Nephron progenitor cell (in vitro differentiated cells): Measurements from ENCODE around the gene LGALS3BP.
"Not testable (repeated sequence)": the region's sequence is repeated elsewhere in the genome, so short reads cannot be mapped to it uniquely, and the experiment has no call there.

Experiments
- DNase-seq: peaks from one replicate; pipeline ENCODE4 v3.0.0; 2021
- H3K27ac Mint-ChIP-seq: 2 replicates; pipeline ENCODE4 v1.8.0; 2021; ENCODE audit warnings: mild to moderate bottlenecking, moderate library complexity, mixed read lengths
- H3K27me3 Mint-ChIP-seq: 2 replicates; pipeline ENCODE4 v1.8.0; 2021; ENCODE audit warnings: mild to moderate bottlenecking, low read depth, mixed read lengths; ENCODE audit not compliant: poor library complexity
- H3K36me3 Mint-ChIP-seq: 2 replicates; pipeline ENCODE4 v1.8.0; 2021; ENCODE audit warnings: low read depth, mixed read lengths
- H3K4me1 Mint-ChIP-seq: 2 replicates; pipeline ENCODE4 v1.8.0; 2021; ENCODE audit warnings: mixed read lengths
- H3K4me3 Mint-ChIP-seq: 2 replicates; pipeline ENCODE4 v1.8.0; 2021; ENCODE audit warnings: mild to moderate bottlenecking, moderate library complexity, mixed read lengths
- H3K9me3 Mint-ChIP-seq: 2 replicates; pipeline ENCODE4 v1.8.0; 2021; ENCODE audit warnings: mild to moderate bottlenecking, moderate library complexity, mixed read lengths
- CTCF ChIP-seq: fragments of 200-600 bp; sonication (generic); IDR thresholded peaks from 2 replicates; pipeline ENCODE4 v1.5.0; 2021; ENCODE audit warnings: antibody characterized with exemption

The LGALS3BP gene

GRCh38 chr17:78950870-78951269 is 28.9 kb downstream of the LGALS3BP start:
- Mint-ChIP-seq H3K4me1 (peaks cover 52% of the 10 kb centered on the region), H3K27me3 (peaks cover 10% of the 10 kb centered on the region), H3K27ac (no peak overlapping the region), H3K9me3 (peaks cover 23% of the 10 kb centered on the region), H3K36me3 (peaks cover 12% of the 10 kb centered on the region), H3K4me3 (no peak overlapping the region)
- TF ChIP-seq CTCF = no peak
- DNase-seq = no peak

- no peak overlapping the region for H3K27ac Mint-ChIP-seq
- peaks cover 40% of the 10 kb centered on the region for H3K4me1 Mint-ChIP-seq
These were observed 32.2 kb downstream of the LGALS3BP start for GRCh38 chr17:78947235-78948149.

GRCh38 chr17:78946631-78947030 is 33.1 kb downstream of the LGALS3BP start:
- DNase-seq = no peak
- H3K4me1 Mint-ChIP-seq = peaks cover 31% of the 10 kb centered on the region
- H3K9me3 Mint-ChIP-seq = peaks cover 23% of the 10 kb centered on the region
- H3K36me3 Mint-ChIP-seq = peaks cover 12% of the 10 kb centered on the region
- no peak for TF ChIP-seq CTCF
- no peak overlapping the region for H3K4me3 Mint-ChIP-seq
- H3K27ac Mint-ChIP-seq = no peak overlapping the region
- peaks cover 21% of the 10 kb centered on the region for H3K27me3 Mint-ChIP-seq

More at GRCh38 chr17:78947235-78948149, 32.2 kb downstream of the LGALS3BP start:
- H3K36me3 Mint-ChIP-seq = peaks cover 12% of the 10 kb centered on the region
- no peak for TF ChIP-seq CTCF
- no peak overlapping the region for H3K4me3 Mint-ChIP-seq
- H3K27me3 Mint-ChIP-seq = peaks cover 21% of the 10 kb centered on the region
- DNase-seq = no peak
- H3K9me3 Mint-ChIP-seq = peaks cover 23% of the 10 kb centered on the region

- no peak for DNase-seq
- TF ChIP-seq CTCF = no peak
- Mint-ChIP-seq H3K4me1 (peaks cover 28% of the 10 kb centered on the region), H3K9me3 (peaks cover 19% of the 10 kb centered on the region), H3K27me3 (peaks cover 21% of the 10 kb centered on the region), H3K4me3 (no peak overlapping the region), H3K36me3 (peaks cover 10% of the 10 kb centered on the region), H3K27ac (no peak overlapping the region)
These were observed 33.6 kb downstream of the LGALS3BP start for GRCh38 chr17:78946131-78946530.

DNA sequence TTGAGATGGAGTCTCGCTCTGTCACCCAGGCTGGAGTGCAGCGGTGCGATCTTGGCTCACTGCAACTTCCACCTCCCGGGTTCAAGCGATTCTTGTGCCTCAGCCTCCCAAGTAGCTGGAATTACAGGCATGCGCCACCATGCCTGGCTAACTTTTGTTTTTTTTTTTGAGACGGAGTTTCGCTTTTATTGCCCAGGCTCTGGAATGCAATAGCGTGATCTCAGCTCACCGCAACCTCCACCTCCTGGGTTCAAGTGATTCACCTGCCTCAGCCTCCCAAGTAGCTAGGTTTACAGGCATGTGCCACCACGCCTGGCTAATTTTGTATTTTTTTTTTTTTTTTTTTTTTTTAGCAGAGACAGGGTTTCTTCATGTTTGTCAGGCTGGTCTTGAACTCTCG is 34.3 kb downstream of the LGALS3BP start:
- Mint-ChIP-seq H3K4me1 (peaks cover 32% of the 10 kb centered on the region), H3K9me3 (peaks cover 12% of the 10 kb centered on the region), H3K27me3 (peaks cover 24% of the 10 kb centered on the region)
- H3K36me3 Mint-ChIP-seq, DNase-seq, H3K27ac Mint-ChIP-seq, H3K4me3 Mint-ChIP-seq: not testable (repeated sequence)

GRCh38 chr17:78944956-78945355 is 34.8 kb downstream of the LGALS3BP start:
- peaks cover 24% of the 10 kb centered on the region for H3K27me3 Mint-ChIP-seq
- no peak overlapping the region for H3K27ac Mint-ChIP-seq
- no peak overlapping the region for H3K4me3 Mint-ChIP-seq
- DNase-seq = no peak
- no peaks in the 10 kb centered on the region for H3K36me3 Mint-ChIP-seq
- no peak for TF ChIP-seq CTCF
- peaks cover 37% of the 10 kb centered on the region for H3K4me1 Mint-ChIP-seq
- H3K9me3 Mint-ChIP-seq = peaks cover 7% of the 10 kb centered on the region
